ENCODE measurements around the gene TRAPPC5.

DNA sequence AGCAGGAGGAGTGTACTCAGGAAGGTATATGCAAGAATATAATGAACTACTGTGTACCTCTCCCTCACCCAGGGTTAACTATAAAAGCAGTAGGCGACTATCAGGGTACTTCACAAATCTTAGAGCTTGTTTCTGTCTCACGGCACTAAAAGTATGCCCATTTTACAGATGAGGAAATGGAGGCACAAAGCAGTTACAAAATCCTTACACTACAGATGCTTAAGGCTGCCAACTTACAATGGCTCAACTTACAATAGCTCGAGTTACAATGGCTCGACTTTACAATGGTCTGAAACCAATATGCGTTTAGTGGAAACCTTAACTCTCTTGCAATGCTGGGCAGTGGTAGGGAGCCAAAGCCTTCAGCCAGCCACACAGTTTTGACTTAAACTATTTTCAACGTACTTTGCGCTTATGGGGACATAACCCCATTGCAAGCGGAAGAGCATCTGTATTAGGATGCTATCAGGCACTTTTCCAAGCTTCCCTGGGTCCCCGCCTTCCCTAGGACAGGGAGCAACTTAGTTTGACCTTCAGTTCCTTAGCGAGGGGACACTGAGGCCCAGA is 17.2 kb downstream of the TRAPPC5 start:
- TF ChIP-seq, protein P1, sequence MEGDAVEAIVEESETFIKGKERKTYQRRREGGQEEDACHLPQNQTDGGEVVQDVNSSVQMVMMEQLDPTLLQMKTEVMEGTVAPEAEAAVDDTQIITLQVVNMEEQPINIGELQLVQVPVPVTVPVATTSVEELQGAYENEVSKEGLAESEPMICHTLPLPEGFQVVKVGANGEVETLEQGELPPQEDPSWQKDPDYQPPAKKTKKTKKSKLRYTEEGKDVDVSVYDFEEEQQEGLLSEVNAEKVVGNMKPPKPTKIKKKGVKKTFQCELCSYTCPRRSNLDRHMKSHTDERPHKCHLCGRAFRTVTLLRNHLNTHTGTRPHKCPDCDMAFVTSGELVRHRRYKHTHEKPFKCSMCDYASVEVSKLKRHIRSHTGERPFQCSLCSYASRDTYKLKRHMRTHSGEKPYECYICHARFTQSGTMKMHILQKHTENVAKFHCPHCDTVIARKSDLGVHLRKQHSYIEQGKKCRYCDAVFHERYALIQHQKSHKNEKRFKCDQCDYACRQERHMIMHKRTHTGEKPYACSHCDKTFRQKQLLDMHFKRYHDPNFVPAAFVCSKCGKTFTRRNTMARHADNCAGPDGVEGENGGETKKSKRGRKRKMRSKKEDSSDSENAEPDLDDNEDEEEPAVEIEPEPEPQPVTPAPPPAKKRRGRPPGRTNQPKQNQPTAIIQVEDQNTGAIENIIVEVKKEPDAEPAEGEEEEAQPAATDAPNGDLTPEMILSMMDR (IDR thresholded peaks at IDR 0.05) = no peak
- no peak for TF ChIP-seq POLR2A (IDR thresholded peaks at IDR 0.05)

All from right lobe of liver (tissue), 4 donors.